ENCODE data around the gene TAX1BP1.

DNA sequence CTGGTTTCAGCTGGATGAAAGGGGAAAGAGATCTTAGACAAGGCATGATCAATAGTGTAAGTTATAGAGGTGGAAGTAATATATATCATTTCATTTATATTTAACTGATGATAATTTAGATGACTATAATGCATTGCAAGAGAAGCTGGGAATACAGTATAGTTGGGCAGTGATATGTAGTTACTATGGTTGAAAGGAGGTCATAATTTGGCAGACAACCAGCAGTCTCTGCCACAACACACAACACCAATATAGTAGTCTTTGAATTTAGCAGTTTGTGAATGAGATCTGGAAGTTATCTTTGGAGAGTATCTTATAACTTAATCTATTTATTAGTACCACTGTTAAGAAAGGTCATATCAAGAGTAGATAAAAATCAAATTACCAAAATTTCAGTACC is 39.9 kb downstream of the TAX1BP1 start:
- no peak for TF ChIP-seq POLR2A (IDR thresholded peaks at IDR 0.05; ENCODE audit: low read length)
- TF ChIP-seq GATA1 (IDR thresholded peaks at IDR 0.05; ENCODE audit: low read depth, low read length), result no peak

Measured in erythroblast (primary cell).